ENCODE data around the gene OGFOD2. TPM values are rescaled to one million over a fixed set of nuclear protein-coding genes. Genes with fewer than 3 reads are reported as not detected.
"Not testable (repeated sequence)": the region's sequence is repeated elsewhere in the genome, so short reads cannot be mapped to it uniquely, and the experiment has no call there.

The OGFOD2 gene
- total RNA-seq, 2 experiments from 2014 or later: 26.8 to 31.8 TPM

GRCh38 chr12:123013185-123014095 is 38.4 kb downstream of the OGFOD2 start:
- no peaks in the 10 kb centered on the region for H3K36me3 Mint-ChIP-seq
- H3K4me3 Mint-ChIP-seq: no peak overlapping the region

GRCh38 chr12:123014473-123014872 is 39.4 kb downstream of the OGFOD2 start:
- H3K4me1 Mint-ChIP-seq, H3K27me3 Mint-ChIP-seq, H3K4me3 Mint-ChIP-seq, H3K36me3 Mint-ChIP-seq, H3K9me3 Mint-ChIP-seq, DNase-seq, H3K27ac Mint-ChIP-seq: not testable (repeated sequence)

More at GRCh38 chr12:123013185-123014095, 38.4 kb downstream of the OGFOD2 start:
- Mint-ChIP-seq H3K27me3 (no peaks in the 10 kb centered on the region), H3K9me3 (no peaks in the 10 kb centered on the region), H3K27ac (no peak overlapping the region), H3K4me1 (peaks cover 2% of the 10 kb centered on the region)
- no peak for DNase-seq

GRCh38 chr12:123017753-123018152 is 42.7 kb downstream of the OGFOD2 start:
- no peak for DNase-seq
- Mint-ChIP-seq H3K27me3 (no peaks in the 10 kb centered on the region), H3K4me3 (no peak overlapping the region), H3K27ac (no peak overlapping the region), H3K36me3 (no peaks in the 10 kb centered on the region), H3K9me3 (no peaks in the 10 kb centered on the region), H3K4me1 (peaks cover 10% of the 10 kb centered on the region)

- no peak overlapping the region for H3K27ac Mint-ChIP-seq
- H3K36me3 Mint-ChIP-seq: no peaks in the 10 kb centered on the region
- no peak overlapping the region for H3K4me3 Mint-ChIP-seq
- no peak for DNase-seq
- H3K4me1 Mint-ChIP-seq: peaks cover 26% of the 10 kb centered on the region
- H3K27me3 Mint-ChIP-seq: no peaks in the 10 kb centered on the region
- H3K9me3 Mint-ChIP-seq: no peaks in the 10 kb centered on the region
These were observed 44.7 kb downstream of the OGFOD2 start for GRCh38 chr12:123019841-123020138.

GRCh38 chr12:123021688-123022604 is 46.9 kb downstream of the OGFOD2 start:
- H3K27me3 Mint-ChIP-seq: no peaks in the 10 kb centered on the region
- peaks cover 33% of the 10 kb centered on the region for H3K4me1 Mint-ChIP-seq
- no peak overlapping the region for H3K27ac Mint-ChIP-seq
- H3K36me3 Mint-ChIP-seq: no peaks in the 10 kb centered on the region
- H3K9me3 Mint-ChIP-seq: no peaks in the 10 kb centered on the region
- DNase-seq: no peak
- no peak overlapping the region for H3K4me3 Mint-ChIP-seq

GRCh38 chr12:123022846-123023245 is 47.8 kb downstream of the OGFOD2 start:
- H3K27me3 Mint-ChIP-seq: no peaks in the 10 kb centered on the region
- no peak for DNase-seq
- peaks cover 32% of the 10 kb centered on the region for H3K4me1 Mint-ChIP-seq
- H3K27ac Mint-ChIP-seq: no peak overlapping the region
- H3K36me3 Mint-ChIP-seq: no peaks in the 10 kb centered on the region
- no peaks in the 10 kb centered on the region for H3K9me3 Mint-ChIP-seq
- no peak overlapping the region for H3K4me3 Mint-ChIP-seq

GRCh38 chr12:123024819-123025391 is 49.9 kb downstream of the OGFOD2 start:
- peaks cover 28% of the 10 kb centered on the region for H3K4me1 Mint-ChIP-seq
- peak overlapping the region; percentile 73 for H3K27ac Mint-ChIP-seq
- H3K9me3 Mint-ChIP-seq: no peaks in the 10 kb centered on the region
- H3K4me3 Mint-ChIP-seq: no peak overlapping the region
- DNase-seq: peak; percentile 21
- no peaks in the 10 kb centered on the region for H3K36me3 Mint-ChIP-seq
- H3K27me3 Mint-ChIP-seq: no peaks in the 10 kb centered on the region

DNA sequence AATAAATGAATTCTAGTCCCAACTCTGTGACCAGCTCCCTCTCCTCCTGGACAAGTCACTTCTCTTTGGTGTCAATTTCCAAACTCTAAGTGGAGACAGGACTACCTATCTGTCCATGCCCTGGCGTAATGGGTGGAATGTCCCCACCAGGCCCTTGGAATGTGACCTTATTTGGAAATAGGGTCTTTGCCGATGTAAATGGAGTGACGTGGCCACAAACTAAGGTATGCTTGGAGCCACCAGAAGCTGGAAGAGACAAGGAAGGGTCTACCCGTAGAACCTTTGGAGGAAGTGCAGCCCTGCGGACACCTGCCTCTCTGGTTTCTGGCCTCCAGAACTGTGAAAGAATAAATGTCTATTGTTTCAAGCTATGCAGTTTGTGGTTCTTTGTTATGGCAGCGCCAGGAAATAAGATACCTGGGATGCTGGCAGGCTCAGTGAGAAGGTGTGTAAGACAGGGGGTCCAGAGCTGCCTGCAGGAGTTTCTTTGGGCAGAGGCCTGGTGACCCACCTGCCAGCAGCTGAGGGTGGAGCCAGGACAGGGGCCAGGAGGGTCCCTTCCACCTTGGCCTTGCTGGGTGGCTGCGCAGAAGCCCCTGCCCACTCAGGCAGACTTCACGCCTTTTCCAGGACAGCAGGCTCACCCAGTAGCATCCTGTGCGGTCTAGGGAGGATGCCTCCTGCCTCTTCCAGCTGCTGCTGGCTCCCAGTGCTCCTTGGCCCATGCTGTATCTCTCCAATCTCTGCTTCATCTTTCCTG is 51.2 kb downstream of the OGFOD2 start:
- H3K36me3 Mint-ChIP-seq: no peaks in the 10 kb centered on the region
- H3K4me1 Mint-ChIP-seq: peaks cover 27% of the 10 kb centered on the region
- H3K27ac Mint-ChIP-seq: no peak overlapping the region
- H3K4me3 Mint-ChIP-seq: no peak overlapping the region
- DNase-seq: no peak
- no peaks in the 10 kb centered on the region for H3K9me3 Mint-ChIP-seq
- H3K27me3 Mint-ChIP-seq: no peaks in the 10 kb centered on the region

DNA sequence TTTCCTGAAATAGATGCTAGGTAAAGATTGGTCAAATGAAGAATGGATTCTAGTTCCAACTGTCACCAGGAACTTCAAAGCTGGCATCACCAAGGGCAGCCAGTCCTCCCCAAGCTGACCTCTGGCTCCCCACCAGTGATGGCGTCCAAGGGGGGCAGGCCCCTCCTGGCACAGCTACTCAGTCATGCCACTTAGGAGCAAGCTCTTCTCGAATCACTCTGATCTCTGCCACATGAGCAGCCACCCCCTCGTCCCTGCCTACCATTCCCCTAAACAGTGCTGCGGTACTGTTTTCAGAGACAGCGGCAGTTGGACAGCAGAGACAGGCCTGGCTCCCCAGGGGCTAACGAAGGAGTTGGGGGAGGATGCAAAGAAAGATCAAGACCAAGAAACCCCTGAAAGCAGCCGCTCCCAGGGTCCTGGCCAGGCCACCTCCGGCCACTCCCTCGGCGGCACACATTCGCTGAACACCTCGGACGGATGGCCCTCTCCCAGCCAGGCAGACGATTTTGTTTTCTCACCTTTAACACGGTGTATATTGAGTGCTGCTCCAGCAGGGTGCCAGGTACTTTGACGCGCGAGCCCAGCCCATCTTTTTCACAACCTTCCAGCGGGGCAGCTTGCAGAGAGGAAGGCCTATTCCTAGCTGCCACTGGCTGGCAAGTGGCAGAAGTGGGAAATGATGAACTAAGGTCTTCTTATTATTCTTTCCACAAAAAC is 52.8 kb downstream of the OGFOD2 start:
- no peaks in the 10 kb centered on the region for H3K36me3 Mint-ChIP-seq
- no peaks in the 10 kb centered on the region for H3K27me3 Mint-ChIP-seq
- no peak overlapping the region for H3K27ac Mint-ChIP-seq
- H3K4me1 Mint-ChIP-seq: peaks cover 25% of the 10 kb centered on the region
- no peak for DNase-seq
- H3K9me3 Mint-ChIP-seq: no peaks in the 10 kb centered on the region
- H3K4me3 Mint-ChIP-seq: no peak overlapping the region

- Mint-ChIP-seq H3K27ac (no peak overlapping the region), H3K9me3 (no peaks in the 10 kb centered on the region), H3K36me3 (peaks cover 2% of the 10 kb centered on the region), H3K4me3 (no peak overlapping the region), H3K27me3 (no peaks in the 10 kb centered on the region), H3K4me1 (peaks cover 26% of the 10 kb centered on the region)
- DNase-seq: no peak
These were observed 53.4 kb downstream of the OGFOD2 start for GRCh38 chr12:123028475-123028874.

- H3K4me3 Mint-ChIP-seq: no peak overlapping the region
- no peak for DNase-seq
- peaks cover 26% of the 10 kb centered on the region for H3K4me1 Mint-ChIP-seq
- H3K36me3 Mint-ChIP-seq: peaks cover 8% of the 10 kb centered on the region
- no peaks in the 10 kb centered on the region for H3K9me3 Mint-ChIP-seq
- H3K27ac Mint-ChIP-seq: no peak overlapping the region
- no peaks in the 10 kb centered on the region for H3K27me3 Mint-ChIP-seq
These were observed 54.5 kb downstream of the OGFOD2 start for GRCh38 chr12:123029550-123029949.
